Osteocyte (in vitro differentiated cells): ENCODE data around the gene GAL. TPM values are rescaled to one million over a fixed set of nuclear protein-coding genes. Genes with fewer than 3 reads are reported as not detected.

Experiments used
- DNase-seq: peaks from one replicate; pipeline ENCODE4 v3.0.0; 2021; ENCODE audit warnings: mixed read lengths; ENCODE audit not compliant: unreplicated experiment; ENCODE audit errors: extremely low spot score
- H3K27ac Mint-ChIP-seq: one replicate; pipeline ENCODE4 v1.8.0; 2021; ENCODE audit warnings: mild to moderate bottlenecking, mixed read lengths; ENCODE audit not compliant: unreplicated experiment
- H3K27me3 Mint-ChIP-seq: one replicate; pipeline ENCODE4 v1.8.0; 2021; ENCODE audit warnings: mixed read lengths; ENCODE audit not compliant: unreplicated experiment
- H3K36me3 Mint-ChIP-seq: one replicate; pipeline ENCODE4 v1.8.0; 2021; ENCODE audit warnings: mixed read lengths; ENCODE audit not compliant: unreplicated experiment
- H3K4me1 Mint-ChIP-seq: one replicate; pipeline ENCODE4 v1.8.0; 2021; ENCODE audit warnings: mixed read lengths; ENCODE audit not compliant: unreplicated experiment
- H3K4me3 Mint-ChIP-seq: one replicate; pipeline ENCODE4 v1.8.0; 2021; ENCODE audit warnings: mild to moderate bottlenecking, moderate library complexity, mixed read lengths; ENCODE audit not compliant: unreplicated experiment
- H3K9me3 Mint-ChIP-seq: one replicate; pipeline ENCODE4 v1.8.0; 2021; ENCODE audit warnings: mixed read lengths; ENCODE audit not compliant: unreplicated experiment
- total RNA-seq: library from RNA; stranded (reverse); gene quantifications from 2 replicates; pipeline ENCODE4 v1.2.1, GENCODE V29; 2021
- TF ChIP-seq, protein P1 (sequence below): fragments of 200-600 bp; sonication (generic); IDR thresholded peaks from 2 replicates; pipeline ENCODE4 v1.5.0; 2021; ENCODE audit warnings: antibody characterized with exemption, mild to moderate bottlenecking, moderate library complexity

GAL gene
- total RNA-seq, 1 donor from 2014 or later: not detected

DNA sequence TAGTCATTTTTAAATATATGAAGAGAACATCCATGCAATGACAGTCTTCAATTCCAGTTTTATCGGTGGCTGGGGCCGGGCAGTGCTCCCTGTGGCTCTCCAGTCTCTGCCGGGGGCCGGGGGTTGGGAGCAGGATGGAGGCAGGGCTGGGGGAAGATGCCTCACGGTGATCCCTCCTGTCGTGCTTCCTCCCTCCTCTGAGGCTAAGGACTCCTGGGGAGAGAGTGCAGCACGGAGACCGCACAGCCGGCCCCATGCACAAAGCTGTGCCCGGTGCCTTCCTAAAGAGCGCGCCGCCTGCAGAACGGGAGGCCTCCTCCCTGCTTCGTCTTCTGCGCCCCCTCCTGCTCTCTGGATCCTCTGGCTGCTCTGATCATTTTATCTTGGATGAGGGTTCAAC is 20.5 kb downstream of the GAL start:
- Mint-ChIP-seq H3K4me1 (peaks cover 3% of the 10 kb centered on the region), H3K27me3 (peaks cover 67% of the 10 kb centered on the region), H3K4me3 (no peak overlapping the region), H3K27ac (no peak overlapping the region), H3K36me3 (no peaks in the 10 kb centered on the region), H3K9me3 (no peaks in the 10 kb centered on the region)
- DNase-seq: peak; percentile 67
- TF ChIP-seq, protein P1, sequence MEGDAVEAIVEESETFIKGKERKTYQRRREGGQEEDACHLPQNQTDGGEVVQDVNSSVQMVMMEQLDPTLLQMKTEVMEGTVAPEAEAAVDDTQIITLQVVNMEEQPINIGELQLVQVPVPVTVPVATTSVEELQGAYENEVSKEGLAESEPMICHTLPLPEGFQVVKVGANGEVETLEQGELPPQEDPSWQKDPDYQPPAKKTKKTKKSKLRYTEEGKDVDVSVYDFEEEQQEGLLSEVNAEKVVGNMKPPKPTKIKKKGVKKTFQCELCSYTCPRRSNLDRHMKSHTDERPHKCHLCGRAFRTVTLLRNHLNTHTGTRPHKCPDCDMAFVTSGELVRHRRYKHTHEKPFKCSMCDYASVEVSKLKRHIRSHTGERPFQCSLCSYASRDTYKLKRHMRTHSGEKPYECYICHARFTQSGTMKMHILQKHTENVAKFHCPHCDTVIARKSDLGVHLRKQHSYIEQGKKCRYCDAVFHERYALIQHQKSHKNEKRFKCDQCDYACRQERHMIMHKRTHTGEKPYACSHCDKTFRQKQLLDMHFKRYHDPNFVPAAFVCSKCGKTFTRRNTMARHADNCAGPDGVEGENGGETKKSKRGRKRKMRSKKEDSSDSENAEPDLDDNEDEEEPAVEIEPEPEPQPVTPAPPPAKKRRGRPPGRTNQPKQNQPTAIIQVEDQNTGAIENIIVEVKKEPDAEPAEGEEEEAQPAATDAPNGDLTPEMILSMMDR: no peak

DNA sequence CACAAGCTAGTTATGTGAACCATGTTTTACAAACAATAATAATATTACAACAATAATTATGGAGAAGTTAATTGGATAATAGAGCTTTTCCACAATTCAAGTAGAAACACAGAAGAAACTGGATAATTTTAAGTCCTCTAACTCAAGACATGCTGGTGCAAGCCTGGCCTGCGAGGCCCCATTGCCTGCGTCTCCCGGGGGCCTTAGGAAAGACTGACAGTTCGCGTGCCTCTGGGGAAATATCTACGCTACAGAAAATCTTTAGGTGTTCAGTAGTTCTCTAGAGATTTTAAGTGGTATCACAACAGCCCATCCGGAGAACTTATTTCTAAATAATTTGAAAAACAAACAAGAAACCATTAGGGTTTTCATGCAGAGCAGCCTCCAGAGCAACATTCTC is 23.2 kb downstream of the GAL start:
- no peak overlapping the region for H3K27ac Mint-ChIP-seq

DNA sequence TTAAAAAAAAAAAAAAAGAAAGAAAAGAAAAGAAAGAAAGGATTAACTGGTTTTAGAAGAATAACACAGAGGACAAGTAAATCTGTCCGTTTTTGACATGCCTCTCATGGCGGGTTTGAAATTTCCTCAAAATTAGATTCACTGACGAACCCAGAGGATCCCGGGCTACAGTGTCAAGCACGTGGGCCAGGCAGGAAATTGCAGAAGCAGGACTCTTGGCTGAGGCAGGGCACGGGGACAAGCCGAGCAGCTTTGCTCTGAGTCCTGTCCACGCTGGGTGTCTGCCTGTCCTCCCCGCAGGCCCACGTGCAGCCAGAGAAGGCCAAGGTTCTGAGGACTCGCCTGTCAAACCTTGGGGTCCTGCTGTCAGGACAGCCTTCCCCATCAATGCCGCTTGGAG is 24.7 kb downstream of the GAL start:
- DNase-seq: no peak
- Mint-ChIP-seq H3K4me1 (peaks cover 3% of the 10 kb centered on the region), H3K4me3 (no peak overlapping the region), H3K9me3 (no peaks in the 10 kb centered on the region), H3K27ac (no peak overlapping the region), H3K27me3 (peaks cover 62% of the 10 kb centered on the region), H3K36me3 (no peaks in the 10 kb centered on the region)
- TF ChIP-seq, protein P1: no peak

More for the DNA sequence above, 23.2 kb downstream of the GAL start:
- no peaks in the 10 kb centered on the region for H3K9me3 Mint-ChIP-seq
- peaks cover 3% of the 10 kb centered on the region for H3K4me1 Mint-ChIP-seq
- H3K36me3 Mint-ChIP-seq: no peaks in the 10 kb centered on the region
- H3K4me3 Mint-ChIP-seq: no peak overlapping the region
- no peak for DNase-seq
- TF ChIP-seq, protein P1: no peak
- peaks cover 65% of the 10 kb centered on the region for H3K27me3 Mint-ChIP-seq

DNA sequence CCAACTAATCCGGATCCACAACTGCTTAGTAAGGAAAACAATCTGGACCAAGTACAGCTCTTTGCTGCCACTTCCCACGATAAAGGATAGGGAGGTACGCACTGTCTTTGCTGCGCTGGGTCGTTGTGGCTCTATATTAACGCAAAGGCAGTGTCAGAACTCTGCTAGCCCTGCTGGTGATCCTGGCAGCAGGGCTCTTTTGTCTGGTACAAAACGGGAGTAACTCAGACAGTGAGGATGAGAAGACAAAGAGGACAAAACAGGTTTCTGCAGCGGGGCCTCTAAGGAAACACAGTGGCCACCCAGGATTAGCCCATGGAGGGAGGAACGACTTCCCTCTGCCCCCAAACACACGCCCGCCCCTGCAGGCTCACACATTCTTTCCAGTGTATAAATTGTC is 26.1 kb downstream of the GAL start:
- TF ChIP-seq, protein P1: no peak
- Mint-ChIP-seq H3K27me3 (peaks cover 62% of the 10 kb centered on the region), H3K4me3 (no peak overlapping the region), H3K4me1 (no peaks in the 10 kb centered on the region), H3K27ac (no peak overlapping the region), H3K9me3 (no peaks in the 10 kb centered on the region), H3K36me3 (no peaks in the 10 kb centered on the region)
- DNase-seq: no peak

DNA sequence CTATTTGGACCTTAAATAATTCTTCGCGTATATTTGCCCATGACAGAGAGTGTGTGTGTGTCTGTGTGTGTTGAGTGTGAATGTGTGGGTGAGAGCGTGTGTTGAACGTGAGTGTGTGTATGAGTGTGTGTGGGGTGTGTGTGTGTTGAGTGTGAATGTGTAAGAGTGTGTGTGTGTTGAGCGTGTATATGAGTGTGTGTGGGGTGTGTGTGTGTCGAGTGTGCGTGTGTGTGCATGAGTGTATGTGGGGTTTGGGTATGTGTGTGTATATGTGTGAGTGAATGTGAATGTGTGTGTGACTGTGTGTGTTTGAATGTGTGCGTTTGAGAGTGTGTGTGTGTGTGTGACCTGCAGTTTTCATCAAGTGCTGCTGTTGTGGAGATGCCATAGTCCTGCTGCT is 26.8 kb downstream of the GAL start:
- TF ChIP-seq, protein P1: no peak
- Mint-ChIP-seq H3K4me1 (no peaks in the 10 kb centered on the region), H3K27me3 (peaks cover 64% of the 10 kb centered on the region), H3K36me3 (no peaks in the 10 kb centered on the region), H3K9me3 (no peaks in the 10 kb centered on the region), H3K27ac (no peak overlapping the region), H3K4me3 (no peak overlapping the region)
- DNase-seq: no peak
